ENCODE data around the gene PCA3. TPM values are rescaled to one million over a fixed set of nuclear protein-coding genes. Genes with fewer than 3 reads are reported as not detected.

Gene PCA3
- total RNA-seq, 6 donors from 2014 or later: 0.17 TPM; not detected in 5

DNA sequence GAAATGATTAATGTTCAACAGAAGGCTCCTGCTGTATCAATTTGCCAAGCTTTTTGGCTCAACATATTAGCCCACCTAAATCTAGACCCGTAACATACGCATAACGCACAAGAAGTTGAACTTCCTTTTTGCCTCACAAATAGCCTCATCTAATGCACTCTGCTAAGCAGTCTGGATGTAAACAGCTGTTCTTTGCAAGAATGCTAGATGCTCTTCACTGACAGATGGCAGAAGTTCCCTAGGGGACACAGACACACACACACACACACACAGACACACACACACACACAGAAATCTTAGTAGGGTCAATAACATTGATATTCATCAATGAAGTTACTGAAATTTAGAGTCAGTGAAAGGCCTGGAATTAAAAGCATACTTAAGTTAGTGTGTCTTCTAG is 13.2 kb upstream of the PCA3 start:
- no peak for DNase-seq

DNA sequence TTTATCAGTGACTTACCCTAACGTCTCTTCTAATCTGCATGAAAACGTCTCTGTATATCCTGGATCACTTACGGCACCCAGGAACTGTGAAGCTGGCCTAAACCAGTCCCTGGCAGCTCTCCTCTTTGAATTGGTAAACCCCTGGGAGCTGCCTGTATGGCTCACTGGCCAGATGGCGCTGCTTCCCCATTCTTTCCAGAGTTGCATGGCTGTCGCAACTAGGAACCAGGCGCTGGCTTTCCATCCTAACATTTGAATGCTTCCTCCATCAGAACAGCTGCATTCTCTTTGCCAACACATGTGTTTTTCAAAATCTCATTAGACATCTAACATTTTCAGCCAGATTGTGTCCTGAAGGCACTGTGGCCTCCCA is 8.0 kb upstream of the PCA3 start:
- Histone ChIP-seq H3K9me3 (no peaks in the 10 kb centered on the region), H3K27me3 (no peaks in the 10 kb centered on the region), H3K4me3 (no peak overlapping the region), H3K36me3 (no peaks in the 10 kb centered on the region), H3K4me1 (no peaks in the 10 kb centered on the region), H3K27ac (no peak overlapping the region)
- DNase-seq (peak in 1 of 2 donors; percentile 26), ATAC-seq (ENCODE audit: low FRiP score in 2 of 2) (peak in 1 of 2 donors; percentile 40)
- TF ChIP-seq EP300 (IDR thresholded peaks at IDR 0.05): no peak
- no peak for TF ChIP-seq POLR2AphosphoS5 (IDR thresholded peaks at IDR 0.05)
- TF ChIP-seq, protein P1, sequence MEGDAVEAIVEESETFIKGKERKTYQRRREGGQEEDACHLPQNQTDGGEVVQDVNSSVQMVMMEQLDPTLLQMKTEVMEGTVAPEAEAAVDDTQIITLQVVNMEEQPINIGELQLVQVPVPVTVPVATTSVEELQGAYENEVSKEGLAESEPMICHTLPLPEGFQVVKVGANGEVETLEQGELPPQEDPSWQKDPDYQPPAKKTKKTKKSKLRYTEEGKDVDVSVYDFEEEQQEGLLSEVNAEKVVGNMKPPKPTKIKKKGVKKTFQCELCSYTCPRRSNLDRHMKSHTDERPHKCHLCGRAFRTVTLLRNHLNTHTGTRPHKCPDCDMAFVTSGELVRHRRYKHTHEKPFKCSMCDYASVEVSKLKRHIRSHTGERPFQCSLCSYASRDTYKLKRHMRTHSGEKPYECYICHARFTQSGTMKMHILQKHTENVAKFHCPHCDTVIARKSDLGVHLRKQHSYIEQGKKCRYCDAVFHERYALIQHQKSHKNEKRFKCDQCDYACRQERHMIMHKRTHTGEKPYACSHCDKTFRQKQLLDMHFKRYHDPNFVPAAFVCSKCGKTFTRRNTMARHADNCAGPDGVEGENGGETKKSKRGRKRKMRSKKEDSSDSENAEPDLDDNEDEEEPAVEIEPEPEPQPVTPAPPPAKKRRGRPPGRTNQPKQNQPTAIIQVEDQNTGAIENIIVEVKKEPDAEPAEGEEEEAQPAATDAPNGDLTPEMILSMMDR (IDR thresholded peaks at IDR 0.05): no peak
- no peak for TF ChIP-seq POLR2A (IDR thresholded peaks at IDR 0.05)
- WGBS, 2 donors: 50 to 58% methylated on average over 6 of the region's 6 CpGs

More for the DNA sequence above, 13.2 kb upstream of the PCA3 start:
- TF ChIP-seq POLR2A (IDR thresholded peaks at IDR 0.05): no peak
- TF ChIP-seq, protein P1 (IDR thresholded peaks at IDR 0.05): no peak
- no peak for TF ChIP-seq POLR2AphosphoS5 (IDR thresholded peaks at IDR 0.05)
- no peak for TF ChIP-seq EP300 (IDR thresholded peaks at IDR 0.05)
- H3K4me3 ChIP-seq: no peak overlapping the region
- no peaks in the 10 kb centered on the region for H3K27me3 ChIP-seq
- no peaks in the 10 kb centered on the region for H3K36me3 ChIP-seq
- H3K9me3 ChIP-seq: peaks cover 0 to under 1% (median 0%) of the 10 kb centered on the region in 4 donors
- no peak for ATAC-seq (ENCODE audit: low FRiP score in 2 of 2)
- WGBS, 2 donors: 73 to 81% methylated on average over 3 of the region's 3 CpGs
- no peaks in the 10 kb centered on the region for H3K4me1 ChIP-seq
- no peak overlapping the region for H3K27ac ChIP-seq

- DNase-seq: no peak
- WGBS, 2 donors: 82 to 85% methylated on average over 3 of the region's 3 CpGs
- no peaks in the 10 kb centered on the region for H3K4me1 ChIP-seq
- no peak overlapping the region for H3K4me3 ChIP-seq
- H3K36me3 ChIP-seq: no peaks in the 10 kb centered on the region
- ATAC-seq (ENCODE audit: low FRiP score in 2 of 2): no peak
- no peaks in the 10 kb centered on the region for H3K9me3 ChIP-seq
- H3K27ac ChIP-seq: no peak overlapping the region
- TF ChIP-seq EP300 (IDR thresholded peaks at IDR 0.05) (no peak), POLR2AphosphoS5 (IDR thresholded peaks at IDR 0.05) (no peak), POLR2A (IDR thresholded peaks at IDR 0.05) (no peak)
- TF ChIP-seq, protein P1 (IDR thresholded peaks at IDR 0.05): no peak
- no peaks in the 10 kb centered on the region for H3K27me3 ChIP-seq
Observed at GRCh38 chr9:76756941-76757673, 7.1 kb upstream of the PCA3 start.

DNA sequence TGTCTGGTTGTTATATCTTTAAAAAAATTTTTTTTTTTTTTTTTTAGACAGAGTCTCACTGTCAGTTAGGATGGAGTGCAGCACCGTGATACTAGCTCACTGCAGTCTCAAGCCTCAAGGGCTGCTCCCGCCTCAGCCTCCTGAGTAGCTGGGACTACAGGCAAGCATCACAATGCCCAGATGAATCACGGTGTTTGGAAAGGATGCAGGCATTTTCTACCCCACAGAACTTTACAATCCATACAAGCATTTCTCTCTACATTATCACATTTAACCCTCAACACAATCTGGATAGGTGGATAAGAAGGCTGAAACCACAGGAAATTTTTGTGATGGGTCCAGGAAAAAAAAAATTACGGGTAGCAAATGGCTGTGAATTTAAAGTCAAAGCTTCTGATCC is 5.8 kb upstream of the PCA3 start:
- DNase-seq (no peak), ATAC-seq (ENCODE audit: low FRiP score in 2 of 2) (no peak)
- 69 to 75% methylated on average over 4 of the region's 4 CpGs for WGBS, 2 donors
- no peaks in the 10 kb centered on the region for H3K36me3 ChIP-seq
- TF ChIP-seq, protein P1 (IDR thresholded peaks at IDR 0.05): no peak
- TF ChIP-seq EP300 (IDR thresholded peaks at IDR 0.05): no peak
- no peak for TF ChIP-seq POLR2A (IDR thresholded peaks at IDR 0.05)
- TF ChIP-seq POLR2AphosphoS5 (IDR thresholded peaks at IDR 0.05): no peak
- H3K4me3 ChIP-seq: no peak overlapping the region
- no peaks in the 10 kb centered on the region for H3K9me3 ChIP-seq
- H3K27ac ChIP-seq: no peak overlapping the region
- no peaks in the 10 kb centered on the region for H3K27me3 ChIP-seq
- H3K4me1 ChIP-seq: no peaks in the 10 kb centered on the region

DNA sequence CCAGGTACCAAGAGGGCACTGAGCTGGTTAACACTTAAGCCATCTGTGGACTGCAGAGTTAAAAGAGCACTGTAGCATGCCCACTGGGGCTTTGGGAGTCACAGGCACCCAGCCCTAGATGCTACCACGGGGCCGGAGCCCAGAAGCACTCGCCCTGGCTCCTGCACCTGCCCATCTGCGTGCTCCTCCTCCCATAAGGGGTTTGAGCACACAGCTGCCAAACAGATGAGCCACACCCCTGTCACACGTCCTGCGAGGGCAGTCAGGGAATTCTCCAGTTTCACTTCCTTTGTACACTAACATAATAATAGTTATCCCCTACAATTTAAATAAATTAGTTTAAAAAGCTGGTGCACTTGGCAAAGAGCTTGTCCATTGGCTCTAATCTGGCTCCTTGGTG is 4.5 kb upstream of the PCA3 start:
- ATAC-seq (ENCODE audit: low FRiP score in 2 of 2): no peak
- WGBS, 2 donors: 26 to 37% methylated on average over 2 to 6 of the region's 6 CpGs

More for the DNA sequence above, 4.5 kb upstream of the PCA3 start:
- Histone ChIP-seq H3K27me3 (no peaks in the 10 kb centered on the region), H3K27ac (no peak overlapping the region), H3K4me1 (no peaks in the 10 kb centered on the region), H3K36me3 (no peaks in the 10 kb centered on the region), H3K4me3 (no peak overlapping the region), H3K9me3 (no peaks in the 10 kb centered on the region)
- DNase-seq: no peak
- TF ChIP-seq EP300 (IDR thresholded peaks at IDR 0.05): no peak
